C4-2B (cell line): Measurements from ENCODE around the gene LGALS7.

Source experiments
- H3K27ac ChIP-seq: fragments of 450-650 bp; 2 replicates; pipeline ENCODE4 v1.5.1; 2017
- CTCF ChIP-seq: fragments of 450-650 bp; conservative IDR thresholded peaks from 2 replicates; pipeline ENCODE4 v1.5.1; 2017; ENCODE audit warnings: mild to moderate bottlenecking
- ZFX ChIP-seq: fragments of 450-650 bp; IDR thresholded peaks from 2 replicates; pipeline ENCODE4 v1.6.1; 2017

LGALS7 gene

GRCh38 chr19:38730470-38730730 lies 42.9 kb downstream of the LGALS7 start:
- TF ChIP-seq CTCF (no peak), ZFX (no peak)
- peak overlapping the region; percentile 67 for H3K27ac ChIP-seq

- TF ChIP-seq ZFX: no peak
- TF ChIP-seq CTCF: peak; percentile 87
- no peak overlapping the region for H3K27ac ChIP-seq
These were observed 43.5 kb downstream of the LGALS7 start for GRCh38 chr19:38729653-38730469.

- H3K27ac ChIP-seq: no peak overlapping the region
- TF ChIP-seq CTCF (no peak), ZFX (no peak)
These were observed 44.4 kb downstream of the LGALS7 start for GRCh38 chr19:38728752-38729541.

GRCh38 chr19:38727868-38728660 lies 45.3 kb downstream of the LGALS7 start:
- H3K27ac ChIP-seq: no peak overlapping the region
- TF ChIP-seq CTCF (no peak), ZFX (no peak)

- TF ChIP-seq CTCF: no peak
- no peak for TF ChIP-seq ZFX
These were observed 45.9 kb downstream of the LGALS7 start for GRCh38 chr19:38727306-38727867.

GRCh38 chr19:38726761-38727301 lies 46.5 kb downstream of the LGALS7 start:
- TF ChIP-seq ZFX (no peak), CTCF (no peak)
- no peak overlapping the region for H3K27ac ChIP-seq

More at GRCh38 chr19:38727306-38727867, 45.9 kb downstream of the LGALS7 start:
- no peak overlapping the region for H3K27ac ChIP-seq
